H54 (cell line): ENCODE results near the gene STRN3.
"Not testable (repeated sequence)": the region's sequence is repeated elsewhere in the genome, so short reads cannot be mapped to it uniquely, and the experiment has no call there.

ENCODE experiments used
- DNase-seq: peaks from one replicate; pipeline ENCODE4 v3.0.0; 2011; ENCODE audit warnings: low spot score, mixed read lengths; ENCODE audit not compliant: insufficient read length
- FAIRE-seq: peaks from 3 replicates; lab custom pipeline; 2011; peaks lifted over from hg19 to GRCh38; lab: Jason Lieb, UNC
- POLR2A ChIP-seq: IDR thresholded peaks from 2 replicates; pipeline ENCODE4 v1.6.1; 2011; ENCODE audit warnings: low read depth, mild to moderate bottlenecking, low read length

Gene STRN3

GRCh38 chr14:31025367-31026076 is 657 bp downstream of the STRN3 start, which contains the start of gene AP4S1:
Gene AP4S1, plus strand, starts transcription at chr14:31025649. Its CDS starts 40,548 bp downstream, at chr14:31066197.
- TF ChIP-seq POLR2A, result 0 out of 2 replicates have a peak, but pooled peaks have one; percentile 12
- FAIRE-seq, result no peak
- peak; percentile 5 for DNase-seq

DNA sequence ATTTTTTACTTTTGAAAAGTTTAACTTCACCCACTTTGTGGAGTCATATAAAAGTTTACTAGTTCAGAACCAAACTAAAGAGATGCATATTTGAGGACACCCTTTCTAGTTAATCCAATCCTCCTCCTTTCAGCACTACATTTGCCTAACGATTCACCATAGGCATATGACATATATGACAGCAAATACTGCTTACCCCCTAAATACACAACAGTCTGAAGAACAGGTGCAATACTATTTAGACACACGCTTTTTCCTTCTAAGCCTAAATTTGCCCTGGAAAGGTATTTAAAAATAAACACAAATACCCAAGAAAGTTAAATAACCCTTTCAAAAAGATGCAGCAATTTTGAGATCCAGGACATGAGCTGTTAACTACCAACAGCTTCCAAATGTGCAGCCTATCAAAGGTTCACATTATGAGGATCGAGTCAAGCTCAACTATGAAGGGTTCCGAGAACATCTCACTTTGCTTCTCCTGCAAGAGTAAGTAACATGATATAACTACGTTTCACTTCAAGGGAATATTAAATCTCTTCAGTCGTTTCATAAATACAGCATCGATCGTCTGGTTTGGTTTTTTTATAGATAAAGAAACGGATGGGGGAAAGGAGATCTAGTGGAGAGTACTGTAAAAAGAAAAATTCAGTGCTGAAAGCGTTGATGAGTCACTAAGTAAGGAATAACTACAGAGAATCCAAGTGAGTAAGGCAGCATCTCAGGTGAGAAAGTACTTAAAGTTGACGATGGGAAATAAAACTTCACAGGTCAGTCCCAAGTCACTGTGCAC is 1.4 kb downstream of the STRN3 start:
- FAIRE-seq, result peak; percentile 45
- TF ChIP-seq POLR2A, result no peak

DNA sequence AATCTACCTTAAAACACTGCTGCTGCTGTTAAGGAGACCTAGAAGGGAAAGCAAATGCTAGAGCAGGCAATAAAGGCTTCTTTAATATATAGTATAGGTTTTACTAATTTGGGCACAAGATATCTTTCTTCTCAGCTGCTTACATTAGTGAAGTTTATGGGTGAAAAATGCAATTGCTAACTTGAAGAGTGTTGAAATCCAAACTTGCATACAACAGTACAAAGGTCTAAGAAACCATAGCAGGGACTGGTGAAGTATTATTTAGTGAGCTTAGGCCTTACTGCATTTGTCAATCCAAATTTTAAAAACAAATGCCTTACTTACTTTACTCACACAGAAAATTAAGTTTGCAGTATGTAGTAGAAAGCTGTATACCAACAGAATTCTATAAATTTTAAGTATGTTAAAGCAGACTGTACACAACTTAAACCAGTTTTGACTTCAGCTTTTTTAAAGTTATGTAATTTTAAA is 2.1 kb downstream of the STRN3 start:
- no peak for TF ChIP-seq POLR2A
- DNase-seq (no peak), FAIRE-seq (no peak)

More for the DNA sequence above, 1.4 kb downstream of the STRN3 start:
- DNase-seq, result no peak

DNA sequence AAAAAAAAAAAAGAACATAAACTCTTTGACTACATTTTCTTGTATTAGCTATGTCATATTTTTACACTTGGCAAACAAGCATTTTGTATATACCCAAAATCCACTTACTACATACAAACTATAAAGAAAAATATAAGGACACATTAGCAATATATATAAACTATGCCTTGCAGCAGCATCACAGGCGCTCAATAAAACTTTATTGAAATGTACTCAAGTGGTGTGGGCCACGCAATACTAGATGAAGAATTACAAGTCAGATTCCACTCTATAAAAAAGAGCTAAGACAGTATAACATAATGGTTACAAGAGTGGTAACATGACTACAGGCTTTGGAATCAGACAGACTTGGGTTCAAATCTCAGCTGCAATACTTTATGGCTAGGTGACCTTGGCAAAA is 3.8 kb downstream of the STRN3 start:
- no peak for DNase-seq
- no peak for TF ChIP-seq POLR2A
- FAIRE-seq, result no peak

DNA sequence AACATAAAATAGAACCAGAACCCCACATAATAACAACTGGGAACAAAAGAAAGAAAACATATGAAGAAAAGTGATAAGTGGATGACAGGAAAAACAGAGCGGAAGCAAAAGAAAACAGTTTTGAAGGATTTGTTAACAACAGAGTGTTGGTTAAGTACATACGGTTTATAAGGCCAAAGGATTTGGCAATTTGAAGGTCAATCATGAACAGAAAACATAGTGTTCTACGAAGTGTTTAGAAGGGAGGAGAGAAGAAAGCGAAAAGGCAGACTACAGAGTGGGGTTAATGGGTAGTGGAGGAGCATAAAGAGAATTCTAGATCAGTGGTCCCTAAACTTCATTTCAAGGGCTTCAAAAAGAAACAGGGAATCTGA is 4.6 kb downstream of the STRN3 start:
- FAIRE-seq (no peak), DNase-seq (no peak)
- TF ChIP-seq POLR2A, result no peak

- TF ChIP-seq POLR2A, result no peak
- no peak for DNase-seq
- no peak for FAIRE-seq
Observed at GRCh38 chr14:31020834-31021575, 5.2 kb downstream of the STRN3 start.

- no peak for TF ChIP-seq POLR2A
- FAIRE-seq (no peak), DNase-seq (no peak)
Observed at GRCh38 chr14:31018057-31018645, 8.0 kb downstream of the STRN3 start.

GRCh38 chr14:31013841-31014240 is 12.3 kb downstream of the STRN3 start:
- DNase-seq (no peak), FAIRE-seq (no peak)
- no peak for TF ChIP-seq POLR2A

- TF ChIP-seq POLR2A, result no peak
- DNase-seq, result no peak
- no peak for FAIRE-seq
Observed at GRCh38 chr14:31010935-31011334, 15.2 kb downstream of the STRN3 start.

DNA sequence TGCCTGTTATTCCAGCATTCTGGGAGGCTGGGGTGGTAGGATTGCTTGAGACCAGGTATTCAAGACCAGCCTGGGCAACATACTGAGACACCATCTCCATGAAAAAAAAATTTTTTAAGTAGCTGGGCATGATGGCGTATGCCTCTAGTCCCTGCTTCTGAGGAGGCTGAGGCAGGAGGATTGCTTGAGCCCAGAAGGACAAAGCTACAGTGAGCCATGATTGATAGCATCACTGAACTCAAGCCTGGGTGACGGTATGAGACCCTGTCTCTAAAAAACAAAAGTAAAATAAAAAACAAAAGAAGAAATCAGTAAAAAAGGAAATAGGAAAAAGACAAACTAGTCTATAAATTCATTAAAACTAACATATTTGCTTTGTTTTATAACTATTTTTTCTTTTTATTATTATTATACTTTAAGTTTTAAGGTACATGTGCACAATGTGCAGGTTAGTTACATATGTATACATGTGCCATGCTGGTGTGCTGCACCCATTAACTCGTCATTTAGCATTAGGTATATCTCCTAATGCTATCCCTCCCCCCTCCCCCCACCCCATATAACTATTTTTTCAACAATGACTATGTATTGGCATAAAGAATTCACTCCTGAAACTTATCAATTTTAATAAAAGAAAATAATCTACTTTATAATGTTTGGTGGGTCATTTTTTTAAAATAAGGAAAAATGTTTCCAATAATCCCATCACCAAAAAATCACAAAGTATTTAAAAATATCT is 16.2 kb downstream of the STRN3 start:
- no peak for DNase-seq
- no peak for TF ChIP-seq POLR2A
- no peak for FAIRE-seq

DNA sequence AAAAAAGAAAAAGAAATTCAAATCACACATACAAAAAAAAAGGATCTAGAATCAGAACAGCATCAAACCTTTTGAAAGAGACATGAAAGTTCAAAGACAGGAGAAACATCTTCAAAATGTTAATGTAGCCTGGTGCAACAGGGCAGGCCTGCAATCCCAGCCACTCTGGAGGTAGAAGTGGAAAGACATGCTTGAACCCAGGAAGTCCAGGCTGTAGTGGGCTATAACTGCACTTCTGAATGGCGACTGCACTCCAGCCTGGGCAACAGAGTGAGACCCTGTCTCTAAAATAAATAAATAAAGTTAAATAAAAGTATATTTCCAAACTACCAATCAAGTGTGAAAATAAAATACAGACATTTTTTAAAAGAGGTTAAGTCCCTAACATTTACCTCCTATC is 19.5 kb downstream of the STRN3 start:
- no peak for DNase-seq
- no peak for FAIRE-seq
- TF ChIP-seq POLR2A, result no peak

- not testable (repeated sequence) for FAIRE-seq, DNase-seq
Observed at GRCh38 chr14:31004007-31004406, 22.2 kb downstream of the STRN3 start.

DNA sequence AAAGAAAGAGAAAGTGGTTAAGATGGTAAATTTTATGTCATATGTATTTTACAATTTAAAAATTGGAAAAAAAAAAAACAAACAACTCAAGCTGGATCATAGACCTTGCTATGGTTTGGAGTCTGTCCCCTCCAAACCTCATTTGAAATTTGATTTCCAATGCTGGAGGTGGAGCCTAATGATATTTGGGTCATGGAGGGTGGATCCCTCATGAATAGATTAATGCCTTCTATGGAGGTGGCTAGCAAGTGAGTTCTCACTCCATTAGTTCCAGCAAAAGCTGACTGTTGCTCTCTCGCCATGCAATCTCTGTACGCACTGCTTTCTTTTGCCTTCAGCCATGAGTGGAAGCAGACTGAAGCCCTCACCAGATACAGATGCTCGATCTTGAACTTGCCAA is 22.9 kb downstream of the STRN3 start:
- TF ChIP-seq POLR2A, result no peak
- FAIRE-seq (no peak), DNase-seq (no peak)
